ENCODE measurements around the gene UBE2J2. TPM values are rescaled to one million over a fixed set of nuclear protein-coding genes. Genes with fewer than 3 reads are reported as not detected.

UBE2J2 gene
- total and polyA plus RNA-seq, 2 donors (not counting 3 experiments of a cell fraction or from before 2014, with no cell fraction given) = 60.7 to 80.7 TPM

GRCh38 chr1:1280782-1281481, 7.3 kb upstream of the UBE2J2 start:
- peaks cover 2% of the 10 kb centered on the region for H3K4me1 ChIP-seq (ENCODE audit: control insufficient read depth, extremely low read depth, insufficient read depth, low read length)
- no peaks in the 10 kb centered on the region for H3K27me3 ChIP-seq (ENCODE audit: control insufficient read depth in 2 of 2, insufficient read depth in 2 of 2, low read length in 2 of 2)
- H3K9me1 ChIP-seq (replicated peaks; ENCODE audit: control insufficient read depth, extremely low read depth, insufficient read depth, low read length) = no peaks in the 10 kb centered on the region
- dilution Hi-C loops (cut with MboI; ENCODE audit: extremely low pct_ligation_motif_present, low sequenced_read_pairs) (no loop called here), intact Hi-C loops (cut with micrococcal nuclease) (no loop called here)
- H3K4me3 ChIP-seq (replicated peaks in 1 of 3; ENCODE audit: insufficient read depth in 1 of 3, low read depth in 1 of 3, low read length in 3 of 3) = no peak overlapping the region
- POLR2A ChIA-PET = no interaction called here
- no peaks in the 10 kb centered on the region for H4K20me1 ChIP-seq (replicated peaks; ENCODE audit: control insufficient read depth, extremely low read depth, insufficient read depth, low read length)
- DNase-seq (ENCODE audit: low read depth, low spot score) = no peak
- no peak for TF ChIP-seq POLR2A (IDR thresholded peaks at IDR 0.05; ENCODE audit: low read depth, low read length)
- TF ChIP-seq MAX (IDR thresholded peaks at IDR 0.05; ENCODE audit: insufficient read depth, insufficient read length) = no peak
- no peak for TF ChIP-seq FOS (IDR thresholded peaks at IDR 0.05; ENCODE audit: borderline replicate concordance, insufficient read depth, low read length)
- TF ChIP-seq EZH2 (IDR thresholded peaks at IDR 0.05; ENCODE audit: borderline replicate concordance, low read depth, low read length, severe bottlenecking) = no peak
- H3K4me2 ChIP-seq (ENCODE audit: insufficient read depth, low read length) = no peak overlapping the region
- no peak overlapping the region for H3K9ac ChIP-seq (replicated peaks; ENCODE audit: extremely low read depth, insufficient read depth, low read length)
- CTCF ChIA-PET = interaction anchor here (0.5 to 1.5 kb wide), 3 partner anchors 11 to 250 kb away, joined by 3 to 4 read pairs (median 3); no protein-coding TSS in a partner anchor
- no peak overlapping the region for H2AFZ ChIP-seq (ENCODE audit: low read depth, low read length)
- no peak overlapping the region for H3K27ac ChIP-seq (ENCODE audit: insufficient read depth, low read depth, low read length)
- no peak for FAIRE-seq
- H3K79me2 ChIP-seq (ENCODE audit: control insufficient read depth, insufficient read depth, low read length) = no peaks in the 10 kb centered on the region
- no TSS peak for BruUV-seq (replicated peaks)
- H3K9me3 ChIP-seq (replicated peaks; ENCODE audit: control insufficient read depth, insufficient read depth, low read length) = no peaks in the 10 kb centered on the region
- H3K36me3 ChIP-seq (ENCODE audit: control insufficient read depth in 2 of 2, extremely low read depth in 1 of 2, insufficient read depth in 2 of 2, low read length in 2 of 2) = no peaks in the 10 kb centered on the region

- dilution Hi-C loops (cut with MboI; ENCODE audit: extremely low pct_ligation_motif_present, low sequenced_read_pairs) = no loop called here
Measured at GRCh38 chr1:1279028-1279427, 5.4 kb upstream of the UBE2J2 start.

More at GRCh38 chr1:1279028-1279427, 5.4 kb upstream of the UBE2J2 start:
- no peak overlapping the region for H3K9ac ChIP-seq (replicated peaks; ENCODE audit: extremely low read depth, insufficient read depth, low read length)
- no peak overlapping the region for H3K4me3 ChIP-seq (replicated peaks in 1 of 3; ENCODE audit: insufficient read depth in 1 of 3, low read depth in 1 of 3, low read length in 3 of 3)
- no peaks in the 10 kb centered on the region for H3K27me3 ChIP-seq (ENCODE audit: control insufficient read depth in 2 of 2, insufficient read depth in 2 of 2, low read length in 2 of 2)
- no TSS peak for BruUV-seq (replicated peaks)
- H3K9me1 ChIP-seq (replicated peaks; ENCODE audit: control insufficient read depth, extremely low read depth, insufficient read depth, low read length) = no peaks in the 10 kb centered on the region
- H3K79me2 ChIP-seq (ENCODE audit: control insufficient read depth, insufficient read depth, low read length) = no peaks in the 10 kb centered on the region
- TF ChIP-seq GATA2 (IDR thresholded peaks at IDR 0.05; ENCODE audit: insufficient read depth, insufficient read length, low read depth, low read length) = no peak
- no peak for TF ChIP-seq CTCF (IDR thresholded peaks at IDR 0.05; ENCODE audit: extremely low read depth in 1 of 2, insufficient read depth in 1 of 2, low read depth in 1 of 2, low read length in 2 of 2)
- no peak for TF ChIP-seq POLR2AphosphoS5 (IDR thresholded peaks at IDR 0.05; ENCODE audit: insufficient read depth, low read depth, low read length)
- no peak for TF ChIP-seq MYC (IDR thresholded peaks at IDR 0.05; ENCODE audit: low read depth, low read length)
- no peak for TF ChIP-seq EZH2 (IDR thresholded peaks at IDR 0.05; ENCODE audit: borderline replicate concordance, low read depth, low read length, severe bottlenecking)
- no peak for TF ChIP-seq FOS (IDR thresholded peaks at IDR 0.05; ENCODE audit: borderline replicate concordance, insufficient read depth, low read length)
- no peak for TF ChIP-seq MAX (IDR thresholded peaks at IDR 0.05; ENCODE audit: insufficient read depth, insufficient read length)
- TF ChIP-seq JUN (IDR thresholded peaks at IDR 0.05; ENCODE audit: borderline replicate concordance, insufficient read depth, insufficient read length, low read depth) = no peak
- TF ChIP-seq POLR2A (IDR thresholded peaks at IDR 0.05; ENCODE audit: low read depth, low read length) = no peak
- DNase-seq (ENCODE audit: low read depth, low spot score) = no peak
- no peak overlapping the region for H3K27ac ChIP-seq (ENCODE audit: insufficient read depth, low read depth, low read length)
- H3K9me3 ChIP-seq (replicated peaks; ENCODE audit: control insufficient read depth, insufficient read depth, low read length) = no peaks in the 10 kb centered on the region
- H2AFZ ChIP-seq (ENCODE audit: low read depth, low read length) = no peak overlapping the region
- no peaks in the 10 kb centered on the region for H4K20me1 ChIP-seq (replicated peaks; ENCODE audit: control insufficient read depth, extremely low read depth, insufficient read depth, low read length)
- CTCF ChIA-PET = interaction anchor here (1.3 to 1.4 kb wide), 2 partner anchors 11 to 13 kb away, joined by 4 to 7 read pairs; no protein-coding TSS in a partner anchor
- no peak for FAIRE-seq
- intact Hi-C loops (cut with micrococcal nuclease) = no loop called here
- no peak overlapping the region for H3K4me2 ChIP-seq (ENCODE audit: insufficient read depth, low read length)
- peaks cover 8% of the 10 kb centered on the region for H3K4me1 ChIP-seq (ENCODE audit: control insufficient read depth, extremely low read depth, insufficient read depth, low read length)
- POLR2A ChIA-PET = no interaction called here
- H3K36me3 ChIP-seq (ENCODE audit: control insufficient read depth in 2 of 2, extremely low read depth in 1 of 2, insufficient read depth in 2 of 2, low read length in 2 of 2) = no peaks in the 10 kb centered on the region
